Middle frontal gyrus (tissue), 1 donor: ENCODE data around the gene IFNK.

ENCODE experiments used
- DNase-seq: peaks from one replicate; pipeline ENCODE4 v3.0.0-alpha.2; 2015; ENCODE audit warnings: low spot score; ENCODE audit errors: extremely low spot score

Gene IFNK

DNA sequence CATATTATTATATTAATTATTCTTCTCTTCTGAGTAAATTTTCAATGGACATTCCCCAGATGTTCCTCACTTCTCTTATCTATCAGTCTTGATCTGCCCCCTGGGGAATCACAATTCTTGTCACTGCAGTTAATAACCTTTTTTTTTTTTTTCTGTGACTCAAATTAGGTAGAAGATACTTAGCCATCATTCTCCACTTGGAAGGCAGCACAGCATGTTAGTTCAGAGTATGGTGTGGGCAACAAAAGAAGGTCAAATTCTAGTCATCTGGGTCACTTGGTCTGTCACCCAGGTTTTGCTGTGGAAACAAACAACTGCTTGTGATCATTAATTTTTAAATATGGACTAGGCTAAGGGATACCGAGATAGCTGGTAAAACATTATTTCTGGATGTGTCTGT lies 13.7 kb downstream of the IFNK start:
- DNase-seq, result no peak

- no peak for DNase-seq
Observed at GRCh38 chr9:27538647-27539046, 14.6 kb downstream of the IFNK start.

GRCh38 chr9:27539479-27540441 lies 15.7 kb downstream of the IFNK start:
- DNase-seq, result no peak

DNA sequence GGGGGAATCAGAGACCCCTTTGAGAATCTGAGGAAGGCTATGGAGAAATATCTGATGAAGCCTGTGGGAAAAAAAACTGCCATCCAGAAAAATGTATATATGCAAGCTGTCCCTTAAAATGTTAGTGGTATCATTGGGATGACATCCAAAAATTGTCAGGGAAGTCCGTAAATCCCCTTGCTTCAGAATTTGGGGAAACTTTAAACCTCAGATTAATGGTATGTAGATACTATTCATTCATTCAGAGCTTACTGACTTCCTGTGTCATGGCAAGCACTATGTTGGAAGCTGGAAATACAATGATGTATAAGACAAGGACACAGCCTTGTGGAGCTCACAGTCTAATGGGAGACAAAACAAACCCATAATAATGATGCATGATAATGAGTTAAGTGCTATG lies 16.4 kb downstream of the IFNK start:
- DNase-seq, result no peak

DNA sequence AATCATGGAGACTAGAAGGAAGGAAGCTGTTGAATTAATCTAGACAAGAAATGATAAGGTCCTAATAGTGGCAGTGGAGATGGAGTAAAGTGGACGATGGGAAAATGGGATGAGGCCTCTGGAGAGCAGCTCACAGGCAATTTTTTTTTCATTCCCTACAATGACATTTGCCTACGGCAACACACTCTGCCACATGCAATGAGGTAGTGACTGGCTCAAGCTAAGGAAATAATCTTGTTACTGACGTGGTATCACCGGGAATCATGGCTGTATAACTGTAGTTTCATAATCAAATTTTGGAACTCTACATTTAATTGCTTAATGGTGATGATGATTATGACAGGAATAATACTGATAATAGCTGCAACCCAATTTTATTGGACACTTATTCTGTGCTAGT lies 17.6 kb downstream of the IFNK start:
- DNase-seq, result no peak

DNA sequence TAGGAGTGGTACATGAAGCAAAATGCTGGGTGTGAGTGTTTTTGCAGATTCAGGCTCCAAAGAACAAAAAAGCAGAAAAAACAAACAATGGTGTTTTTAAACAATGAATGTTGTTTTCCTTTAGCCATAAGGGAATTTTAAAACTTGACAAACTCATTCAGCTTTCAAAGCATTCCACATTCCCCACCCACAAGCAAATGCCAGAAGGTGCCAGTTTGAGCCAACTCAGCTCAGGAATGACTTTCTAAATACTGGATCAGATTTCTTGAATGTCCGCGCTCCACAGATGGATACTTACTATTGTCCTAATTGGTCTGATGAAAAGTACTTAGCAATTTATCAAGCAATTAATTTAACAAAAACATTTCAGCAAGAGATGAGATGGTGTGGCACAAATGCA lies 18.4 kb downstream of the IFNK start:
- DNase-seq, result no peak

DNA sequence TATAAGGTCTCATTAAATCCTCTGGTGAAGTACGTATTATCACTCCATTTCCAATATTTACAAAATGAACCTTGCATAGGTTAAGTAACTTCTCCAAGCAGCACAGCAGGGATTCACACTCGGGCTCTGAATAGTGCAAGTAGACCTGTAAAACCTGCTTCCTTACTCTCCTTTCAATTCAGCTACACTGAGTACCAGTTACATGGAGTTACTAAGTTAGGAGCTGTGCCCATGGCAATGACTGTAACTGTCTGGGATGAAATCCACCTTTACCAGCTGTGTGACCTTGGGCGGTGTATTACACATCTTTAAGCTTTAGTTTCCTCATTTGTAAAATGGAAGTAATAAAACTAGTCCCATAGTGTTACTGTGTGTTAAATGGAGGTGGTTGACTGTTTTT lies 21.4 kb downstream of the IFNK start:
- DNase-seq, result no peak

- DNase-seq, result peak; percentile 54
Observed at GRCh38 chr9:27548055-27548741, 24.1 kb downstream of the IFNK start.

DNA sequence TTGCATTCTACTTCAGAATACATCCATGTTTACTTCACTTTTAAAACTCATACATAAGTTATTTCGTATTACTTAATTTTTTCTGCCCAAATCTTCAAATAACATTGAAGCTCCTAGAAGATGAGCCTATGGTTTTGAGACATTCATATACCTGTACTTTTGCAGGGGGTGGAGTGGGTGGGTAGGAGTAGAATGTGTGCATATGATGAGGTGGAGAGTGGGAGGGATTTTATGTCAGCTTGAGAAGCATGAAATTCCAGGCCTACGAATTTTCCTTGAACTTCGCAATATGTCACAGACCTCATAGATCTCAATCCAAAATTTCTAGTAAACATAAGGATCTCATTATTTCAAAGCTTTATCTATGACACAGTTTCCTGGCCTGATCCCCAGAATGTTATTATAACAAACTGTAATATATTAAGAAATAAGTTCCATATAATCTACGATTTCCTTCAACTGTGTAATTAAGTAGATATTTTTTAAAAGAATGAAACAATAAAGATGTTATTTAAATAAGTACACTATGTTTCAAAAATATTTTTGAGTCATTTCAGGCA lies 25.2 kb downstream of the IFNK start:
- no peak for DNase-seq

GRCh38 chr9:27554712-27555111 lies 30.6 kb downstream of the IFNK start:
- no peak for DNase-seq

- DNase-seq, result no peak
Observed at GRCh38 chr9:27556470-27556869, 32.4 kb downstream of the IFNK start.

- DNase-seq, result no peak
Observed at GRCh38 chr9:27558307-27558706, 34.2 kb downstream of the IFNK start.

DNA sequence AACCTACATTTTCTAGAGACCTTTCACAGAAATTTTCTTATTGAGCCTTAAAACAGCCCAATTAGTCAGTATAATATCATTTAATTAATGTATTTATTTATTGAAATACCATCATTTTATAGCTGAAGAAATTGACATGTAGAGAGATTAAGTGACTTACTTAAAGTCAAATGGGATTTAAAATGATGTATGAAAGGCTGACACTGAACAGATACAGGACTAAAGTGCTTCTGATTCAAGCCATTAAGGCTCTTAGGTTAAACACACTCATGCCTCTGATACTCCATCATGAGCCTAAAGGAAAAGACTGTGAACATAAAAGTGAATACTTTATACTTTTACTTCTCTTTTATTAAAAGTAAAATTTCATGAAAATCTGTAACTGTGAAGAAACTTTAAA lies 36.4 kb downstream of the IFNK start:
- no peak for DNase-seq

DNA sequence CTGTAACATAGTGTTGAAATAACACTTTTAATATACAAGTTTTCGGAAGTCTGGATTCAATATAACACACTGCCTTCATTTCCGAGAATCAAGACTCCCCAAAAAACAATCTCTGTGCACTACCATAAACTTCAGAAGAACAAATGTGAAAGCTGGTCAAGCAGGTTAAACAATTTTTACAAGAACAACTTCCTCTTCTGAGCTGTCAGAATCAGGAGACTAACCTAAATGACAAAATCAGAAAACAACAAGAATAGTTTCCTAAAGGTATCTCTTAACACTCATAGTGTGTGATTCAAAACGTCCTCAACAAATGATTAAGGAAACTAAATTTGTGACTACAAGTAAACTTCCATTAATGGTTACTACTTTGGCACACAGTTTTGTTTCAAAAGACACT lies 37.6 kb downstream of the IFNK start:
- no peak for DNase-seq

- no peak for DNase-seq
Observed at GRCh38 chr9:27563738-27564430, 39.8 kb downstream of the IFNK start.

DNA sequence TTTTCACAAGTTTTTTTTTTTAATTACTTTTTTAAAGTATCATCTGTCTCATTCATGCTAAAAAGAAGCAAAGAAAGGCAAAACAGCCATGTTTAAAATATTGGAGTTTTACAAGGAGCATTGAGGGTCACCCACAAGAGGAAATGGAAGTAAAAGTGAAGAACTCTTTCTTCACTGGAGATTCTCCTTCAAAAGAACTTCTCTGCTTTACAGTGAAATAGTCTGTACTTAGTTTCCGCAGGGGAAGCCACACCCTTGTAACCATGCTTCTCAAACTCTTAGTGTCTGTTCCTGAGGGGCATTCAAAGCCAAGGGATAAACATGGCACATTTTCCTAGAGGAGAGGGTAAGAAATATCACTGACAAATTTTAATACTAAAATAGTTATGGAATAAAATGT lies 40.6 kb downstream of the IFNK start:
- DNase-seq, result no peak

DNA sequence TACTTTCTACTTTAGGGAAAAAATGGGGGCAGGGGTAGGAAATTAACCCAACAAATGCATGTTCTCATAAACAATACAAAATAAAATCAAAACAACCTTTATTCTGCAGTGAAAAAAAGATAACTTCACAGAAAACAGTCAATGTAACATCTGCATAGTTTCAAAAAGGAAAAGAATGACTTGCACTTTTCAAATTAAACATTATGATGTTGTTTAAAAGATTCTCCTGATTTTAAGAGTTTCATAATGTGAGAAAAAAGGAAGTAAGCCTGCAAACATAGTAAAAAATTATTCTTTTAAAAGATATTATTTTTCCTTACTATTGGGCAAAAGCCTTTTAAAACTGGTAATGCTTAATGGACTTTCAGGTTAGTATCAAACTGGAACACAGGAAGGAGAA lies 41.6 kb downstream of the IFNK start:
- DNase-seq, result no peak

DNA sequence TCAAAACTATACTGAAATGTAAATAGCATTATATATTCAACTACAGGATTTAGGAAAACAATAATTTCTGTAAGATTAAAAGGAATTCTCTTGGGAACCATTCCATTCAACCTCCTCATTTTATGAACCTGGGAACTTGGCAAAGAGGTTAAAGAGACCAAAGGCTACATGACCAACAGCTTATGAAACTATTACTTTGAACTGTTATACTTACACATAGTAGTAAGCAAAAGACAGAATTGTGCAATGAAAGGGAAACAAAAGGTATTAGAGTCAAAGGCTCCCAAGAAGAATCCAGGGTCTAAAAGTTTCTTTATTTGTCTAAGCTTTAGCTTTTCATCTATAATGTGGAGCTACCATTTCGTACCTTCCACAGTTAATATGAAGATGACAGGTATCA lies 42.0 kb downstream of the IFNK start:
- DNase-seq, result no peak

- no peak for DNase-seq
Observed at GRCh38 chr9:27569406-27569805, 45.3 kb downstream of the IFNK start.

DNA sequence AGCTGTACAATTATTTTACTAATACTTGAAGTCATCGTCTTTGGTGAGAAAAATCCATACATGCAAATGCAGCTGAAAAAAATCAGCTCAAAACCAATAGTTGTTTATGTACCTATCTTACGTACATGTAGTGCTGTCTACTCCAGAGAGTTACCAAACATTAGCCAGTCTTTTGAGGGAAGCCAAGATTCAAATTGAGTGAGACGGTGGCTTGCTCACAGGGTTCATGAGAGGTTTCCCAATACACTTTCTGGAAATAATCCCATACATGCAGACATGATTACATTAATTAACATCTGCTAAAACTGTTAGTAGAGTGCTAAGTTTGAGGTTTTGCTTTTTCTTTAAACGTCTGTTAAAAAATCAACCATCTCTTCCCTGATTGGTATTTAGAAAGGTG lies 46.9 kb downstream of the IFNK start:
- DNase-seq, result no peak

DNA sequence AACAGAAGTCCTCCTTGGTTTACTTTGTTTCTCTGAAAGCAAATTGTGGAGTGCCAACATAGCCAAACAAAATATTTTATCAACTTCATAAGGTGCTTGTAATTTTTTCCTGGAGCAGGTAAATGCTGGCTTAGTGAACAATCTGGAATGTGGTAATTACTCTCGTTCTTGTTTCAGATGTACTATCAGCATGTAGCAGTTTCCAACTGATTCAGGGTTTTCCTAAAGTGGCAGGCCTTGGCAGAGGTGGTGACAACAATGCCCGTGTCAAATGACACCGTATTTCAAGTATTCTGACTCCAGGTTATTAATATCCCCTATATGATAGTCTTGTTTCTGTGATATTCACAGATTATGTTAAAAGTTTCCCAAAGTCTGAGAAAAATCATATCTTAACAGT lies 48.0 kb downstream of the IFNK start:
- DNase-seq, result no peak

GRCh38 chr9:27572566-27572917 lies 48.5 kb downstream of the IFNK start:
- no peak for DNase-seq
